Ascending aorta (tissue), 2 donors: Measurements from ENCODE around the gene CHRNB1. TPM values are rescaled to one million over a fixed set of nuclear protein-coding genes. Genes with fewer than 3 reads are reported as not detected.

Experiments used
- DNase-seq, 2 donors: peaks; one replicate each; pipeline ENCODE4 v3.0.0-alpha.2; 2019; ENCODE audit warnings: low spot score in 2 of 2
- H3K27ac ChIP-seq, 2 donors: fragments of 200-600 bp; sonication (generic); one replicate each; pipeline ENCODE4 v1.5.1; 2016 to 2017; ENCODE audit warnings: mild to moderate bottlenecking in 1 of 2
- H3K27me3 ChIP-seq: fragments of 200-600 bp; sonication (generic); one replicate; pipeline ENCODE4 v1.5.1; 2017
- H3K36me3 ChIP-seq, 2 donors: fragments of 200-600 bp; sonication (generic); one replicate each; pipeline ENCODE4 v1.5.1; 2016
- H3K4me1 ChIP-seq, 2 donors: fragments of 200-600 bp; sonication (generic); one replicate each; pipeline ENCODE4 v1.5.1; 2016 to 2017; ENCODE audit warnings: mild to moderate bottlenecking in 1 of 2
- H3K4me3 ChIP-seq, 2 donors: fragments of 200-600 bp; sonication (generic); one replicate each; pipeline ENCODE4 v1.5.1; 2016 to 2017; ENCODE audit warnings: mild to moderate bottlenecking in 1 of 2
- H3K9me3 ChIP-seq, 2 donors: fragments of 200-600 bp; sonication (generic); one replicate each; pipeline ENCODE4 v1.5.1; 2016
- intact Hi-C: fragments of 100-400 bp; cut with DNase I; formaldehyde crosslinking; loops from one replicate; pipeline ENCODE4 v1.15.1; 2023
- total RNA-seq: library from RNA; depleted of rRNA; stranded (reverse); fragments of >200 nt; gene quantifications from one replicate; pipeline ENCODE4 v1.1.0, GENCODE V29; 2016
- TF ChIP-seq, protein P1 (sequence below), 3 experiments: fragments of 200-600 bp in 2 of 3; fragments of 450-650 bp in 1 of 3; sonication (generic) in 2 of 3; IDR thresholded peaks; one replicate each; pipeline ENCODE4 v1.5.1; 2016 to 2019; ENCODE audit warnings: antibody characterized with exemption in 3 of 3, mild to moderate bottlenecking in 1 of 3, moderate library complexity in 1 of 3

Gene CHRNB1
- total RNA-seq, 1 donor from 2014 or later = 5.0 TPM

DNA sequence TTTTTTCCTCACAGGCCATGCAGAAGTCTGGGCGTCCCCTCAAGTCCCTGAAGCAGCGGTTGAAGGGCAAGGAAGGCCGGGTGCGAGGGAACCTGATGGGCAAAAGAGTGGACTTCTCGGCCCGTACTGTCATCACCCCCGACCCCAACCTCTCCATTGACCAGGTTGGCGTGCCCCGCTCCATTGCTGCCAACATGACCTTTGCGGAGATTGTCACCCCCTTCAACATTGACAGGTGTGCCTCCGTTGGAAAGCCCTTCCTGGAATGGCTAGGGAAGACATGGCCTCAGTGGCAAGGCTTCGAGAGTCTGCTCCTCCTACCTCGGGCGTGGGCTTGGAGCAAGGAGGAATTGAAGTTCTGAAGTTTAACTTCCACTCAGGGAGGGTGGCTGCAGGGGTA, 52.8 kb downstream of the CHRNB1 start:
- TF ChIP-seq, protein P1, sequence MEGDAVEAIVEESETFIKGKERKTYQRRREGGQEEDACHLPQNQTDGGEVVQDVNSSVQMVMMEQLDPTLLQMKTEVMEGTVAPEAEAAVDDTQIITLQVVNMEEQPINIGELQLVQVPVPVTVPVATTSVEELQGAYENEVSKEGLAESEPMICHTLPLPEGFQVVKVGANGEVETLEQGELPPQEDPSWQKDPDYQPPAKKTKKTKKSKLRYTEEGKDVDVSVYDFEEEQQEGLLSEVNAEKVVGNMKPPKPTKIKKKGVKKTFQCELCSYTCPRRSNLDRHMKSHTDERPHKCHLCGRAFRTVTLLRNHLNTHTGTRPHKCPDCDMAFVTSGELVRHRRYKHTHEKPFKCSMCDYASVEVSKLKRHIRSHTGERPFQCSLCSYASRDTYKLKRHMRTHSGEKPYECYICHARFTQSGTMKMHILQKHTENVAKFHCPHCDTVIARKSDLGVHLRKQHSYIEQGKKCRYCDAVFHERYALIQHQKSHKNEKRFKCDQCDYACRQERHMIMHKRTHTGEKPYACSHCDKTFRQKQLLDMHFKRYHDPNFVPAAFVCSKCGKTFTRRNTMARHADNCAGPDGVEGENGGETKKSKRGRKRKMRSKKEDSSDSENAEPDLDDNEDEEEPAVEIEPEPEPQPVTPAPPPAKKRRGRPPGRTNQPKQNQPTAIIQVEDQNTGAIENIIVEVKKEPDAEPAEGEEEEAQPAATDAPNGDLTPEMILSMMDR (IDR thresholded peaks at IDR 0.05) = no peak
- H3K4me3 ChIP-seq = no peak overlapping the region
- H3K4me1 ChIP-seq = peaks cover 0 to 3% of the 10 kb centered on the region in 2 donors
- H3K36me3 ChIP-seq = peaks cover 70% of the 10 kb centered on the region in 2 donors
- DNase-seq = no peak
- H3K27ac ChIP-seq = no peak overlapping the region
- no peaks in the 10 kb centered on the region for H3K27me3 ChIP-seq
- H3K9me3 ChIP-seq = no peaks in the 10 kb centered on the region
- intact Hi-C loops = no loop called here

- no peak for DNase-seq
- Histone ChIP-seq H3K4me3 (no peak overlapping the region), H3K27ac (no peak overlapping the region), H3K4me1 (no peaks in the 10 kb centered on the region), H3K36me3 (peaks cover 85% of the 10 kb centered on the region in 2 donors), H3K27me3 (no peaks in the 10 kb centered on the region), H3K9me3 (no peaks in the 10 kb centered on the region)
- intact Hi-C loops = no loop called here
- TF ChIP-seq, protein P1 (IDR thresholded peaks at IDR 0.05) = no peak
Observed at GRCh38 chr17:7499161-7499560, 54.3 kb downstream of the CHRNB1 start.

DNA sequence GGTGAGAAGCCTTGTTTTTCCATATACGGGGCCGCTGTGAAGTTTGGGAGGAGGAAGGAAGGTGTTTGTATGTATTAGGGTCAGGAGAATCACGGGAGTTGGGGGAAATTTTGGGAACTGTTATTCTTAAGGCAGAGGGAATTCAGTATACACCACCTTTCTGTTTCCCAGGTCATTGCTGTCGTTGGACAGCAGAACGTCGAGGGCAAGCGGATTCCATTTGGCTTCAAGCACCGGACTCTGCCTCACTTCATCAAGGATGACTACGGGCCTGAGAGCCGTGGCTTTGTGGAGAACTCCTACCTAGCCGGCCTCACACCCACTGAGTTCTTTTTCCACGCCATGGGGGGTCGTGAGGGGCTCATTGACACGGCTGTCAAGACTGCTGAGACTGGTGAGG, 56.9 kb downstream of the CHRNB1 start:
- Histone ChIP-seq H3K4me1 (no peaks in the 10 kb centered on the region), H3K4me3 (no peak overlapping the region), H3K27me3 (no peaks in the 10 kb centered on the region), H3K27ac (no peak overlapping the region), H3K9me3 (no peaks in the 10 kb centered on the region), H3K36me3 (peaks cover 95 to 100% of the 10 kb centered on the region in 2 donors)
- TF ChIP-seq, protein P1 (IDR thresholded peaks at IDR 0.05) = no peak
- intact Hi-C loops = no loop called here
- no peak for DNase-seq

- TF ChIP-seq, protein P1 (IDR thresholded peaks at IDR 0.05) = no peak
Observed at GRCh38 chr17:7502171-7502847, 57.4 kb downstream of the CHRNB1 start.

GRCh38 chr17:7502987-7503386, 58.1 kb downstream of the CHRNB1 start:
- no peak overlapping the region for H3K4me3 ChIP-seq
- no peak for DNase-seq
- TF ChIP-seq, protein P1 (IDR thresholded peaks at IDR 0.05) = no peak
- intact Hi-C loops = no loop called here
- H3K36me3 ChIP-seq = peaks cover 91 to 100% of the 10 kb centered on the region in 2 donors
- no peaks in the 10 kb centered on the region for H3K9me3 ChIP-seq
- H3K27me3 ChIP-seq = no peaks in the 10 kb centered on the region
- H3K4me1 ChIP-seq = no peaks in the 10 kb centered on the region
- no peak overlapping the region for H3K27ac ChIP-seq

More at GRCh38 chr17:7502171-7502847, 57.4 kb downstream of the CHRNB1 start:
- H3K9me3 ChIP-seq = no peaks in the 10 kb centered on the region
- H3K27me3 ChIP-seq = no peaks in the 10 kb centered on the region
- H3K4me1 ChIP-seq = no peaks in the 10 kb centered on the region
- no peak overlapping the region for H3K4me3 ChIP-seq
- intact Hi-C loops = no loop called here
- no peak for DNase-seq
- no peak overlapping the region for H3K27ac ChIP-seq
- H3K36me3 ChIP-seq = peaks cover 93 to 100% of the 10 kb centered on the region in 2 donors
